RWPE1 (cell line): ENCODE results near the gene PHLPP2.

Experiments
- CTCF ChIA-PET: fragments of 350-600 bp; sonication (Branson Sonifier 250); formaldehyde crosslinking; extraction: SDS; loops from one replicate; lab custom pipeline; 2021; lab: Yijun Ruan, JAX
- POLR2A ChIA-PET: fragments of 400-600 bp; formaldehyde crosslinking; extraction: SDS; loops from one replicate; lab custom pipeline; 2020; ENCODE audit warnings: antibody characterized with exemption; ENCODE audit not compliant: low non-redundant PET; lab: Yijun Ruan, JAX
- DNase-seq: peaks from one replicate; pipeline ENCODE4 v3.0.0; 2012; ENCODE audit warnings: low spot score
- H3K27ac ChIP-seq: fragments of 450-650 bp; 2 replicates; pipeline ENCODE4 v1.5.1; 2017
- TF ChIP-seq, protein P1 (sequence below): fragments of 450-650 bp; conservative IDR thresholded peaks from 2 replicates; pipeline ENCODE4 v1.5.1; 2017; ENCODE audit warnings: low read depth, mild to moderate bottlenecking

The PHLPP2 gene

GRCh38 chr16:71630808-71631207 is 93.7 kb downstream of the PHLPP2 start:
- peak; percentile 46 for DNase-seq
- CTCF ChIA-PET = interaction anchor here (1.3 kb wide), 1 partner anchor 20 kb away, joined by 11 read pairs; no protein-coding TSS in a partner anchor

DNA sequence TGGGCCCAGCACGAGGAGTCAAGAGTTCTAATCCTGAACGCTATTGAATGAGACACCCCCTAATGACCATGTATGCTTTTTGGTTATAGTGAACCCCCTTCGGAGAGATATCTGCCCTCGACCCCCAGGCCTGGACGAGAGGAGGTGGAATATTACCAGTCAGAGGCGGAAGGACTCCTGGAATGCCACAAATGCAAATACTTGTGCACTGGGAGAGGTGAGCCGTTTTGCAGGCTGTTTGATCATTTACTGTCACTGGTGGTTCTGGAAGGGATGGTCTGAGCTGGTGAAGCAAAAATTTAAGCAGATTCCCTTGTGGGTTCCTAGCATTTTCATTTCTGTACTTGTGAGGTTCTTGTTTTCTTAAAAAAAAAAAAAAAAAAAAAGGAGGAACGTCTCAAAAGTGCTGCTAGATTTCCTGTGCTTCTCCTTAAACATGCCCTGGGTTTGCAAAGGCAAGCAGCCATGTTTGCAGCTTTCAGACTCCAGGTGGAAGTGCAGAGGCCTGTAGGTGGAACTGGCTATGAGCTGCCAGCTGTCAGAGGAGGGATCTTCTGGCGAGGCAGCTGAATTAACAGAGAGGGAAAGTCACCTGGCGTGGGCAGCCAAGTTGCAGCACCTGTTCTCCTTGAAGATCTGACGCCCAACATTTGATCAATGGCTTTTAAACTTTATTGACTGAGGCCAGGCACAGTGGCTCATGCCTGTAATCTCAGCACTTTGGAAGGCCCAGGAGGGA is 95.1 kb downstream of the PHLPP2 start:
- no peak for DNase-seq

More at GRCh38 chr16:71630808-71631207, 93.7 kb downstream of the PHLPP2 start:
- TF ChIP-seq, protein P1, sequence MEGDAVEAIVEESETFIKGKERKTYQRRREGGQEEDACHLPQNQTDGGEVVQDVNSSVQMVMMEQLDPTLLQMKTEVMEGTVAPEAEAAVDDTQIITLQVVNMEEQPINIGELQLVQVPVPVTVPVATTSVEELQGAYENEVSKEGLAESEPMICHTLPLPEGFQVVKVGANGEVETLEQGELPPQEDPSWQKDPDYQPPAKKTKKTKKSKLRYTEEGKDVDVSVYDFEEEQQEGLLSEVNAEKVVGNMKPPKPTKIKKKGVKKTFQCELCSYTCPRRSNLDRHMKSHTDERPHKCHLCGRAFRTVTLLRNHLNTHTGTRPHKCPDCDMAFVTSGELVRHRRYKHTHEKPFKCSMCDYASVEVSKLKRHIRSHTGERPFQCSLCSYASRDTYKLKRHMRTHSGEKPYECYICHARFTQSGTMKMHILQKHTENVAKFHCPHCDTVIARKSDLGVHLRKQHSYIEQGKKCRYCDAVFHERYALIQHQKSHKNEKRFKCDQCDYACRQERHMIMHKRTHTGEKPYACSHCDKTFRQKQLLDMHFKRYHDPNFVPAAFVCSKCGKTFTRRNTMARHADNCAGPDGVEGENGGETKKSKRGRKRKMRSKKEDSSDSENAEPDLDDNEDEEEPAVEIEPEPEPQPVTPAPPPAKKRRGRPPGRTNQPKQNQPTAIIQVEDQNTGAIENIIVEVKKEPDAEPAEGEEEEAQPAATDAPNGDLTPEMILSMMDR = no peak
- H3K27ac ChIP-seq = no peak overlapping the region
- POLR2A ChIA-PET = no interaction called here

DNA sequence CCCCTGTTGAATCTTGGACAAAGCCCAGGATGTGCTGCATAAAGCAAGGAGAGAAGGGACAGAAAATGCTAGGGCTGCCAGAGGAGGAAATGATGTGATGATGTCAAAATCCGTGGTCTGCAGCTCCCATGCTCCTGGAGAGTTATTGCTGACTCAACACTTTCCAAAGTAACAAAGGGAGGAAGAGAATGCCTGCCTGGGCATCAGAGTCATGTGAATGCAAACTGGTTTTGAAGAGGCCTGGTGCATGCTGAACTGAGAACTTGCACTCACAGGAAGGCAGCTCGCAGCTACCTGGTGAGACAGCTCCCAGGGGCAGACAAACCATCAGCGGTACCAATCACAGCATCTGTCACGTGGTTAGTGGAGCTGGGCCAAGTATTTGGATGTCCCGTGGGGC is 95.7 kb downstream of the PHLPP2 start:
- TF ChIP-seq, protein P1 = no peak
- ChIA-PET CTCF (interaction anchor here (0.6 kb wide), 1 partner anchor 20 kb away, joined by 3 read pairs; no protein-coding TSS in a partner anchor), POLR2A (no interaction called here)
- DNase-seq = no peak
- H3K27ac ChIP-seq = no peak overlapping the region

More for the DNA sequence above, 95.1 kb downstream of the PHLPP2 start:
- CTCF ChIA-PET = no interaction called here
- no peak overlapping the region for H3K27ac ChIP-seq
- POLR2A ChIA-PET = no interaction called here
- TF ChIP-seq, protein P1 = no peak

GRCh38 chr16:71627731-71628181 is 96.7 kb downstream of the PHLPP2 start:
- CTCF ChIA-PET = no interaction called here
- POLR2A ChIA-PET = interaction anchor here (0.7 kb wide), 1 partner anchor 150 kb away, joined by 4 read pairs; no protein-coding TSS in a partner anchor
- H3K27ac ChIP-seq = no peak overlapping the region
- TF ChIP-seq, protein P1 = no peak
- DNase-seq = no peak

DNA sequence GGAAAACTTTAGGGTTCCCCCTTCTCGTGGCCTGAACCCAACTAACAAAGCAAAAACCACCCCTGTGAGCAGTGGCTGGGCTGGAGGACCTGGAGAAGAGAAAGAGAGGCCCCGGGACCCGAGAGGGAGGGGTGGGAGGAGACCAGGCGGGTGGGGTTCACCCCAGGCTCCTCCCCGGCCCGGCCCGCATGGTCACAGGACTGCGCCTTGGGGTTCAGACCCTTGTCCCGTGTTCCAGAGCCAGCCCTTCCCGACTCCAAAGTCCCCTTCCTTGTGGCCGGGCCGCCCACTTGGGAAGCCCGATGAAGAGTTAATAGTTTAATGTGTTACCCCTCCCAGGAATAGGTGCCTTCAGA is 97.7 kb downstream of the PHLPP2 start:
- TF ChIP-seq, protein P1 = no peak
- no peak overlapping the region for H3K27ac ChIP-seq
- peak; percentile 69 for DNase-seq
- CTCF ChIA-PET = no interaction called here
- POLR2A ChIA-PET = no interaction called here

DNA sequence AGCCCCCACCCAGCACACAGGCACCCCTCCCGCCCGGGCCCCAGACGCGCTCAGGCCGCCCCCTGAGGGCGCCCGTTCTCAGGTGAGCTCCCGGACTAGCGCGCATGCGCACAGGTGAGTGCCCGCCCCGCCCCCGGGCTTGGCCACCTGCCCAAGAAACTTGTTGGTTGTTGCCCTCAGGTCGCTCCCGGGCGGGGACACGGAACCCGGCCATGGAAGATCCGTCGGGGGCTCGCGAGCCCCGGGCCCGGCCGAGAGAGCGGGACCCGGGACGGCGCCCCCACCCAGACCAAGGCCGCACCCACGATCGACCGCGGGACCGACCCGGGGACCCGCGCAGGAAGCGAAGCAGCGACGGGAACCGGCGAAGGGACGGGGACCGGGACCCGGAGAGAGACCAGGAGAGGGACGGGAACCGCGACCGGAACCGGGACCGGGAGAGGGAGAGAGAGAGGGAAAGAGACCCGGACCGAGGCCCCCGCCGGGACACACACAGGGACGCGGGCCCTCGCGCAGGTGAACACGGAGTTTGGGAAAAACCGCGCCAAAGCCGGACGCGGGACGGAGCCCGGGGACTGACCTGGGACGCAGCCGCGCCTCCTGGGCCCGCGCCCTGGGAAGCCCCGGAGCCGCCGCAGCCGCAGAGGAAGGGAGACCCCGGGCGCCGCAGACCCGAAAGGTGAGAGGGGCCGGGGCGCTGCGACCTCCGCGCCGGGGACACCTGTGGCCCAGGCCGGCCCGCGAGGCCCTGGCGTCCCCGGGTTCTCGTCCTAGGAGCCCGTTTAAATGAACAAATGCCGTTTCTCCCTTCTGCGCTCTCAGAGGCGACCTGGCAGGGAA is 98.3 kb downstream of the PHLPP2 start, which contains the start of gene MARVELD3:
TSS of gene MARVELD3 (plus strand) at position 167 of the 840 bp plus-strand sequence. CDS start at position 213, 46 bp downstream.
- TF ChIP-seq, protein P1 = no peak
- POLR2A ChIA-PET = no interaction called here
- CTCF ChIA-PET = no interaction called here
- DNase-seq = peak; percentile 91
- no peak within 1 kb of the TSS for H3K27ac ChIP-seq
